Measurements from ENCODE around the gene SPRR2G.

DNA sequence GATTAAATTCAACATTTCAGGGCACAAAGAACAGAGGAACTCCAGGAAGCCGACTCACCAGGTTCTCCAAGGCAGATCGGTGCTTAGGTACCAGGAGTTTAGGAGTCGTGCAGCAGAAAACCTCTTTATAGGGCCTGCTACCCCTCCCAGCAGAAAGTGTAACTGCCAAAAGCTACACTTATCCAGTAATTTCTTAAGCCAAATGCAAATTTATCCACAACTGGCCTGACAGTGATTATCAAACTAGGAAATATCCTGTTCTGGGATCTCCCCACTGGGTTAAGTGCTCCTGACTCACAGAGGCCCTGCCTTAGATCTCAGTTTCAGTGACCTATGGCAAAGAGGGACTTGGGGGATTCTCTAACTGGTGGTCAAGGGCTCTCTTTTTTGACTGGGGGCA lies 37.3 kb downstream of the SPRR2G start, which contains the start of gene SPRR2F:
- TF ChIP-seq EP300 (IDR thresholded peaks at IDR 0.05; ENCODE audit: borderline replicate concordance) (no peak), YY1 (IDR thresholded peaks at IDR 0.05; ENCODE audit: low read depth) (no peak), FOXM1 (IDR thresholded peaks at IDR 0.05; ENCODE audit: borderline replicate concordance, low read depth) (no peak), ZBTB7A (IDR thresholded peaks at IDR 0.05; ENCODE audit: low read depth) (no peak), RAD21 (IDR thresholded peaks at IDR 0.05; ENCODE audit: low read depth) (no peak), TEAD4 (IDR thresholded peaks at IDR 0.05) (no peak), EGR1 (IDR thresholded peaks at IDR 0.05) (no peak), TCF12 (IDR thresholded peaks at IDR 0.05; ENCODE audit: low read depth) (no peak), NFIC (IDR thresholded peaks at IDR 0.05) (no peak), CREB1 (IDR thresholded peaks at IDR 0.05; ENCODE audit: low read depth) (no peak)
- TF ChIP-seq, protein P1, sequence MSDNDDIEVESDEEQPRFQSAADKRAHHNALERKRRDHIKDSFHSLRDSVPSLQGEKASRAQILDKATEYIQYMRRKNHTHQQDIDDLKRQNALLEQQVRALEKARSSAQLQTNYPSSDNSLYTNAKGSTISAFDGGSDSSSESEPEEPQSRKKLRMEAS (IDR thresholded peaks at IDR 0.05), result no peak

Measured in Ishikawa (cell line).